ENCODE measurements around the gene IGFBP4.

- TF ChIP-seq CTCF (IDR thresholded peaks at IDR 0.05) (no peak), EZH2phosphoT487 (IDR thresholded peaks at IDR 0.05; ENCODE audit: borderline replicate concordance, low read depth) (no peak), CHD2 (IDR thresholded peaks at IDR 0.05; ENCODE audit: low read length, partially characterized antibody) (no peak), PBX3 (IDR thresholded peaks at IDR 0.05) (no peak), SMC3 (IDR thresholded peaks at IDR 0.05; ENCODE audit: low read depth, low read length) (no peak), NRF1 (IDR thresholded peaks at IDR 0.05; ENCODE audit: low read depth, low read length) (no peak), JUND (IDR thresholded peaks at IDR 0.05) (no peak), SIN3A (IDR thresholded peaks at IDR 0.05; ENCODE audit: borderline replicate concordance, low read depth, low read length) (no peak), ELF1 (IDR thresholded peaks at IDR 0.05) (no peak)
- TF ChIP-seq, protein P1, sequence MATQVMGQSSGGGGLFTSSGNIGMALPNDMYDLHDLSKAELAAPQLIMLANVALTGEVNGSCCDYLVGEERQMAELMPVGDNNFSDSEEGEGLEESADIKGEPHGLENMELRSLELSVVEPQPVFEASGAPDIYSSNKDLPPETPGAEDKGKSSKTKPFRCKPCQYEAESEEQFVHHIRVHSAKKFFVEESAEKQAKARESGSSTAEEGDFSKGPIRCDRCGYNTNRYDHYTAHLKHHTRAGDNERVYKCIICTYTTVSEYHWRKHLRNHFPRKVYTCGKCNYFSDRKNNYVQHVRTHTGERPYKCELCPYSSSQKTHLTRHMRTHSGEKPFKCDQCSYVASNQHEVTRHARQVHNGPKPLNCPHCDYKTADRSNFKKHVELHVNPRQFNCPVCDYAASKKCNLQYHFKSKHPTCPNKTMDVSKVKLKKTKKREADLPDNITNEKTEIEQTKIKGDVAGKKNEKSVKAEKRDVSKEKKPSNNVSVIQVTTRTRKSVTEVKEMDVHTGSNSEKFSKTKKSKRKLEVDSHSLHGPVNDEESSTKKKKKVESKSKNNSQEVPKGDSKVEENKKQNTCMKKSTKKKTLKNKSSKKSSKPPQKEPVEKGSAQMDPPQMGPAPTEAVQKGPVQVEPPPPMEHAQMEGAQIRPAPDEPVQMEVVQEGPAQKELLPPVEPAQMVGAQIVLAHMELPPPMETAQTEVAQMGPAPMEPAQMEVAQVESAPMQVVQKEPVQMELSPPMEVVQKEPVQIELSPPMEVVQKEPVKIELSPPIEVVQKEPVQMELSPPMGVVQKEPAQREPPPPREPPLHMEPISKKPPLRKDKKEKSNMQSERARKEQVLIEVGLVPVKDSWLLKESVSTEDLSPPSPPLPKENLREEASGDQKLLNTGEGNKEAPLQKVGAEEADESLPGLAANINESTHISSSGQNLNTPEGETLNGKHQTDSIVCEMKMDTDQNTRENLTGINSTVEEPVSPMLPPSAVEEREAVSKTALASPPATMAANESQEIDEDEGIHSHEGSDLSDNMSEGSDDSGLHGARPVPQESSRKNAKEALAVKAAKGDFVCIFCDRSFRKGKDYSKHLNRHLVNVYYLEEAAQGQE (IDR thresholded peaks at IDR 0.05; ENCODE audit: low read depth, low read length) = no peak
These were observed 23.5 kb upstream of the IGFBP4 start for GRCh38 chr17:40419559-40420331.
